ENCODE measurements around the gene HDHD5. TPM values are rescaled to one million over a fixed set of nuclear protein-coding genes. Genes with fewer than 3 reads are reported as not detected.

Gene HDHD5
- total and polyA plus RNA-seq, 2 of the 13 experiments (the other 11 are each of a cell fraction or from before 2014, with no cell fraction given), result not detected

DNA sequence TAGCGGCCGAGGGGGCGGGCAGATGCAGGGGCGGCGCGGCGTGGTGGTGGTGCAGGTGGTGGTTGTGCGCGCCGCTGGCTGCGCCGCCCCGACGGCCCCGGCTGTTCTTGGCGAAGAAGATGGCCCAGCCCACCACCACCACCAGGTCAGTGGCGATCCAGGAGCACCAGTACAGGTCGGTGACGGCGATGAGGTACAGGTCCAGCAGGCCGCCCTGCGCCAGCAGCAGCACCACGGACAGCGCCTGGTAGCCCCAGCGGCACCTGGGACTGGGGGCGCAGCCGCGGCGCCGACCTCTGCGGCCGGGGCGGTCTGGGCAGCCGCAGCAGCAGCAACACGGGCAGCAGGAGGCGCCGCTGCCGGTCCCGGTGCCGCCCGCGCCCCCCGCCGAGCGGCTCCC is 38.8 kb downstream of the HDHD5 start (continued):
- TF ChIP-seq RNF219 (CRISPR knock-in tag; IDR thresholded peaks at IDR 0.05) (no peak), AKAP8 (CRISPR knock-in tag; IDR thresholded peaks at IDR 0.05) (no peak), ATF2 (CRISPR knock-in tag; IDR thresholded peaks at IDR 0.05) (no peak), ZNF142 (CRISPR knock-in tag; IDR thresholded peaks at IDR 0.05) (no peak), NFE2L1 (CRISPR knock-in tag; IDR thresholded peaks at IDR 0.05; ENCODE audit: borderline replicate concordance) (no peak), SALL1 (CRISPR knock-in tag; IDR thresholded peaks at IDR 0.05) (peak; percentile 55; the same call in 1 of the 2 replicates), ZMYM3 (CRISPR knock-in tag; IDR thresholded peaks at IDR 0.05) (no peak), HNRNPUL1 (IDR thresholded peaks at IDR 0.05; ENCODE audit: low read depth, low read length) (no peak), SRY (CRISPR knock-in tag; IDR thresholded peaks at IDR 0.05) (peak; percentile 73; the same call in 1 of the 2 replicates), NFKBIZ (CRISPR knock-in tag; IDR thresholded peaks at IDR 0.05) (no peak), GABPB1 (CRISPR knock-in tag; IDR thresholded peaks at IDR 0.05) (no peak), MLXIP (CRISPR knock-in tag; IDR thresholded peaks at IDR 0.05; ENCODE audit: borderline replicate concordance) (no peak), MZF1 (CRISPR knock-in tag; IDR thresholded peaks at IDR 0.05; ENCODE audit: borderline replicate concordance) (no peak), ZNF773 (CRISPR knock-in tag; IDR thresholded peaks at IDR 0.05; ENCODE audit: borderline replicate concordance) (peak; percentile 69; the same call in 1 of the 2 replicates), ATM (IDR thresholded peaks at IDR 0.05; ENCODE audit: borderline replicate concordance) (no peak)
- TF ChIP-seq, protein P1, sequence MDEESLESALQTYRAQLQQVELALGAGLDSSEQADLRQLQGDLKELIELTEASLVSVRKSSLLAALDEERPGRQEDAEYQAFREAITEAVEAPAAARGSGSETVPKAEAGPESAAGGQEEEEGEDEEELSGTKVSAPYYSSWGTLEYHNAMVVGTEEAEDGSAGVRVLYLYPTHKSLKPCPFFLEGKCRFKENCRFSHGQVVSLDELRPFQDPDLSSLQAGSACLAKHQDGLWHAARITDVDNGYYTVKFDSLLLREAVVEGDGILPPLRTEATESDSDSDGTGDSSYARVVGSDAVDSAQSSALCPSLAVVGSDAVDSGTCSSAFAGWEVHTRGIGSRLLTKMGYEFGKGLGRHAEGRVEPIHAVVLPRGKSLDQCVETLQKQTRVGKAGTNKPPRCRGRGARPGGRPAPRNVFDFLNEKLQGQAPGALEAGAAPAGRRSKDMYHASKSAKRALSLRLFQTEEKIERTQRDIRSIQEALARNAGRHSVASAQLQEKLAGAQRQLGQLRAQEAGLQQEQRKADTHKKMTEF (CRISPR knock-in tag; IDR thresholded peaks at IDR 0.05), result no peak

Data from HepG2 (cell line).